ENCODE data around the gene EEF2K. TPM values are rescaled to one million over a fixed set of nuclear protein-coding genes. Genes with fewer than 3 reads are reported as not detected.
"Not testable (repeated sequence)": the region's sequence is repeated elsewhere in the genome, so short reads cannot be mapped to it uniquely, and the experiment has no call there.

The EEF2K gene
- total RNA-seq, 1 experiment from 2014 or later = 11.2 TPM

- no peak overlapping the region for H3K4me3 ChIP-seq
- H3K9me3 ChIP-seq (replicated peaks) = no peaks in the 10 kb centered on the region
- H3K4me1 ChIP-seq (replicated peaks) = no peaks in the 10 kb centered on the region
- peaks cover 8% of the 10 kb centered on the region for H3K36me3 ChIP-seq
- H3K27me3 ChIP-seq (replicated peaks) = no peaks in the 10 kb centered on the region
- DNase-seq (ENCODE audit: low read depth in 1 of 2, low spot score in 2 of 2) = no peak
- H3K27ac ChIP-seq = no peak overlapping the region
Observed at GRCh38 chr16:22293137-22294106, 87.3 kb downstream of the EEF2K start.

- H3K36me3 ChIP-seq = peaks cover 8% of the 10 kb centered on the region
- no peak overlapping the region for H3K27ac ChIP-seq
- H3K4me3 ChIP-seq = peak overlapping the region; percentile 82
- H3K4me1 ChIP-seq (replicated peaks) = no peaks in the 10 kb centered on the region
- H3K9me3 ChIP-seq (replicated peaks) = no peaks in the 10 kb centered on the region
- peak in 1 of 2 experiments; percentile 20 for DNase-seq (ENCODE audit: low read depth in 1 of 2, low spot score in 2 of 2)
- no peaks in the 10 kb centered on the region for H3K27me3 ChIP-seq (replicated peaks)
Observed at GRCh38 chr16:22296225-22297113, 90.4 kb downstream of the EEF2K start.

- Histone ChIP-seq H3K27ac (peak within 1 kb of the TSS; percentile 63), H3K9me3 (replicated peaks) (no peaks in the 10 kb centered on the region)
Observed at GRCh38 chr16:22297114-22297870, 91.2 kb downstream of the EEF2K start, which contains the start of gene POLR3E. Gene POLR3E, plus strand, starts transcription at chr16:22297409. Its CDS starts 5,560 bp downstream, at chr16:22302969.

GRCh38 chr16:22297871-22298733 is 92.0 kb downstream of the EEF2K start:
- H3K27me3 ChIP-seq (replicated peaks) = no peaks in the 10 kb centered on the region
- peak overlapping the region; percentile 63 for H3K27ac ChIP-seq
- DNase-seq (ENCODE audit: low read depth in 1 of 2, low spot score in 2 of 2) = peak; percentile 90 to 93
- no peaks in the 10 kb centered on the region for H3K9me3 ChIP-seq (replicated peaks)
- H3K4me1 ChIP-seq (replicated peaks) = no peaks in the 10 kb centered on the region
- peaks cover 12% of the 10 kb centered on the region for H3K36me3 ChIP-seq
- H3K4me3 ChIP-seq = peak overlapping the region; percentile 82

More at GRCh38 chr16:22297114-22297870, 91.2 kb downstream of the EEF2K start, which contains the start of gene POLR3E:
- peak; percentile 98 to 99 for DNase-seq (ENCODE audit: low read depth in 1 of 2, low spot score in 2 of 2)
- no peaks in the 10 kb centered on the region for H3K4me1 ChIP-seq (replicated peaks)
- no peaks in the 10 kb centered on the region for H3K27me3 ChIP-seq (replicated peaks)
- peak within 1 kb of the TSS; percentile 82 for H3K4me3 ChIP-seq
- peaks cover 8% of the 10 kb centered on the region for H3K36me3 ChIP-seq

- no peak overlapping the region for H3K4me3 ChIP-seq
- no peak overlapping the region for H3K27ac ChIP-seq
- H3K4me1 ChIP-seq (replicated peaks) = no peaks in the 10 kb centered on the region
- H3K9me3 ChIP-seq (replicated peaks) = no peaks in the 10 kb centered on the region
- no peak for DNase-seq (ENCODE audit: low read depth in 1 of 2, low spot score in 2 of 2)
- peaks cover 15% of the 10 kb centered on the region for H3K36me3 ChIP-seq
- H3K27me3 ChIP-seq (replicated peaks) = no peaks in the 10 kb centered on the region
Observed at GRCh38 chr16:22299036-22299435, 93.0 kb downstream of the EEF2K start.

- no peaks in the 10 kb centered on the region for H3K9me3 ChIP-seq (replicated peaks)
- DNase-seq (ENCODE audit: low read depth in 1 of 2, low spot score in 2 of 2) = peak; percentile 27 to 65
- H3K27ac ChIP-seq = no peak overlapping the region
- H3K36me3 ChIP-seq = peaks cover 24% of the 10 kb centered on the region
- H3K4me1 ChIP-seq (replicated peaks) = no peaks in the 10 kb centered on the region
- H3K4me3 ChIP-seq = no peak overlapping the region
- no peaks in the 10 kb centered on the region for H3K27me3 ChIP-seq (replicated peaks)
Observed at GRCh38 chr16:22300427-22301071, 94.5 kb downstream of the EEF2K start.

GRCh38 chr16:22301423-22301822 is 95.3 kb downstream of the EEF2K start:
- H3K4me1 ChIP-seq (replicated peaks); DNase-seq (ENCODE audit: low read depth in 1 of 2, low spot score in 2 of 2); H3K27ac ChIP-seq; H3K4me3 ChIP-seq; H3K9me3 ChIP-seq (replicated peaks); H3K27me3 ChIP-seq (replicated peaks): not testable (repeated sequence)
- peaks cover 31% of the 10 kb centered on the region for H3K36me3 ChIP-seq

GRCh38 chr16:22302776-22303363 is 96.8 kb downstream of the EEF2K start:
- Histone ChIP-seq H3K4me3 (no peak overlapping the region), H3K27me3 (replicated peaks) (no peaks in the 10 kb centered on the region), H3K27ac (no peak overlapping the region), H3K4me1 (replicated peaks) (no peaks in the 10 kb centered on the region), H3K9me3 (replicated peaks) (no peaks in the 10 kb centered on the region), H3K36me3 (peaks cover 38% of the 10 kb centered on the region)
- DNase-seq (ENCODE audit: low read depth in 1 of 2, low spot score in 2 of 2) = no peak

- no peak overlapping the region for H3K27ac ChIP-seq
- no peak for DNase-seq (ENCODE audit: low read depth in 1 of 2, low spot score in 2 of 2)
- H3K9me3 ChIP-seq (replicated peaks) = no peaks in the 10 kb centered on the region
- H3K4me3 ChIP-seq = no peak overlapping the region
- no peaks in the 10 kb centered on the region for H3K27me3 ChIP-seq (replicated peaks)
- peaks cover 50% of the 10 kb centered on the region for H3K36me3 ChIP-seq
- H3K4me1 ChIP-seq (replicated peaks) = no peaks in the 10 kb centered on the region
Observed at GRCh38 chr16:22304411-22304810, 98.3 kb downstream of the EEF2K start.

- H3K36me3 ChIP-seq = peaks cover 64% of the 10 kb centered on the region
- H3K27ac ChIP-seq = no peak overlapping the region
- H3K4me3 ChIP-seq = no peak overlapping the region
- no peaks in the 10 kb centered on the region for H3K9me3 ChIP-seq (replicated peaks)
- no peaks in the 10 kb centered on the region for H3K27me3 ChIP-seq (replicated peaks)
- DNase-seq (ENCODE audit: low read depth in 1 of 2, low spot score in 2 of 2) = no peak
- no peaks in the 10 kb centered on the region for H3K4me1 ChIP-seq (replicated peaks)
Observed at GRCh38 chr16:22306788-22307187, 100.7 kb downstream of the EEF2K start.

- Histone ChIP-seq H3K4me3 (no peak overlapping the region), H3K36me3 (peaks cover 68% of the 10 kb centered on the region), H3K27me3 (replicated peaks) (no peaks in the 10 kb centered on the region), H3K4me1 (replicated peaks) (no peaks in the 10 kb centered on the region), H3K27ac (no peak overlapping the region), H3K9me3 (replicated peaks) (no peaks in the 10 kb centered on the region)
- no peak for DNase-seq (ENCODE audit: low read depth in 1 of 2, low spot score in 2 of 2)
Observed at GRCh38 chr16:22307838-22308237, 101.8 kb downstream of the EEF2K start.
